Measurements from ENCODE around the gene LGALS3BP.
A peak's percentile ranks its signal among the peaks of the same experiment; 100 is the strongest.
"Not testable (repeated sequence)": the region's sequence is repeated elsewhere in the genome, so short reads cannot be mapped to it uniquely, and the experiment has no call there.

The LGALS3BP gene

DNA sequence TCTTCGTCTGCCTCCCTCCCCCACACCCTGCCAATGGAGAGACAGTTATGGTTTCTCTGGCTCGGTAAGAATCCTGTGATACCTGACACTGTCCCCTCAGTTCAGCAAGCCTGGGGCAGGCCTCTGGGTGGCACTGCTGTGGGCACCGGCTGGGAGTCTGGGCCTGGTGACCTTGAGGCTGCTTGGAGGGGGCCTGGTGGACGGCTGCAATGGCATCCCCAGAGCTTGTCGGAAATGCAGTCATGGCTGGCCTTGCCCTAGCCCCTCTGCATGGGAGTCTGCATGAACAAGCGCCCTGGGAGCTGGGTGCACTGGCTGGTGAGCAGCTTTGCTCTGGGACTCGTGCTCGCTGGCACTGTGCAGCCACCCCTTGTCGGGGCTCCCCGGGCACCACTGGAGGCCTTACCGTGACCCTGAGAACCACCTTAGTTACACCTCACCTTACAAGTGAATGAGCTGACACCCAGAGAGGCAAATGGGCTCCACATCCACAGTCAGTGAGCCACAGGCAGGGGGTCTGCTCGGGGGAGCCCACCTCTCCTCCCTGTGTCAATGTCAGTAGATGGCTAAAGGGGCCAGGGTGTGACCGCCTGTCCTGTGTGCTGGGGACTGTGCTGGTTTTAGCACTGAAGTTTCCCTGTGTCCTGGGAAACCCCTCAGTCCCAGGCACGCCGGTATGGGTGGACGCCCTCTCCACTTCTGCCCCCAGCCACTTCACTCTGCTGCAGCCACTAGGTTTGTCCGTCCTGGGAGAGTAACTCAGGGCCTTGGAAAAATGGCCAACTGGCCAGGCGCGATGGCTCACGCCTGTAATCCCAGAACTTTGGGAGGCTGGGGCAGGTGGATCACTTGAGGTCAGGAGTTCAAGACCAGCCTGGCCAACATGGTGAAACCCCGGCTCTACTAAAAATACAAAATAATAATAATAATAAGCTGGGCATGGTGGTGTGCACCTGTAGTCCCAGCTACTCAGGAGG is 1.4 kb downstream of the LGALS3BP start:
- no peak for DNase-seq

DNA sequence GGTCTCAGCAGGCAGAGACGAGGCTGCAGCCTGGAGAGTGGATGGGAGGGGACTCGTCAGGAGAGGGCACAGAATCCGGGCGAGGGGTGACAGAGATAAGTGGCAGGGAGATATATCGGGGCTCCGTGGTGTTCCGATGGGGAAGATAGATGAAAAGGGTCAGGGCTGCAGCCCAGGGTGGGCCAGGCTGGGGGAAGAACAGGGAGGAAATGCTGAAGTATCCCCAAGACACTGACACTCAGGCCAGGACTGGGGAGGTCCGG is 2.1 kb downstream of the LGALS3BP start:
- DNase-seq: no peak

DNA sequence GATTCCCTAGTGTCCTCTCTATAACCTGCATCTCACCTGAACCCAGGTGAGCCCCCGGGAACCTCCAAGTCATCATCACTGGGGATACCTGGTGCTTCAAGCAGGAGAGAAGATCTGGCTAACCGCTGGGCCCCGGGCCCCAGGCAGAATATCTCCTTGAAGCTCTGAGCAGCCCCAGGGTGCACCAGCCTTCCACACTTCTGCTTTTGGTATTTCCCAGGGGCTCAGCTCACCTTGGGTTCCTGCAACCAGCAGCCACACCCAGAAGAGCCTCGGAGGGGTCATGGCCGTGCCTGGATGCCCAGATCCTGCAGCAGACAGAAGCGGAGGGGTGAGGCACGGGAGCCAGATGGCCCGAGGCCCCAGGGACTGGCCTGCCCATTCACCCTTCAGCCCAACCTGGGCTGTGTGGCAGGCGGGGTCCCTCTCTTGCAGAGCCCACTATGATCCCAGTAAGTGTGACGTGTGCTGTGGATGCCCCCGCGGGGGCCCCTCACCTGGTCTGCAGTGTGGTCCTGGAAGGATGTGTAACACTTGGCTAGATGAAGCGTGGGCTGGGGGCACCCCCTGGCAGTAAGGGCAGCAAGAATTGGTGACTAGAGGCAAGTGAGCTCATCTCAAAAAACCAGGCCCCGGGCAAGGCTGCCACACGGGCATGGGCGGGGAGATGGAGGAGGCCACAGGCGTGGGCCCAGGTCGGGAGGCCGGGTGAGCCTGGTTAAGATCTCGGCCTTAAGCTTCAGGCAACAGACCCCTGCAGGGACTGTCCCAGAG is 2.6 kb downstream of the LGALS3BP start:
- DNase-seq: no peak

DNA sequence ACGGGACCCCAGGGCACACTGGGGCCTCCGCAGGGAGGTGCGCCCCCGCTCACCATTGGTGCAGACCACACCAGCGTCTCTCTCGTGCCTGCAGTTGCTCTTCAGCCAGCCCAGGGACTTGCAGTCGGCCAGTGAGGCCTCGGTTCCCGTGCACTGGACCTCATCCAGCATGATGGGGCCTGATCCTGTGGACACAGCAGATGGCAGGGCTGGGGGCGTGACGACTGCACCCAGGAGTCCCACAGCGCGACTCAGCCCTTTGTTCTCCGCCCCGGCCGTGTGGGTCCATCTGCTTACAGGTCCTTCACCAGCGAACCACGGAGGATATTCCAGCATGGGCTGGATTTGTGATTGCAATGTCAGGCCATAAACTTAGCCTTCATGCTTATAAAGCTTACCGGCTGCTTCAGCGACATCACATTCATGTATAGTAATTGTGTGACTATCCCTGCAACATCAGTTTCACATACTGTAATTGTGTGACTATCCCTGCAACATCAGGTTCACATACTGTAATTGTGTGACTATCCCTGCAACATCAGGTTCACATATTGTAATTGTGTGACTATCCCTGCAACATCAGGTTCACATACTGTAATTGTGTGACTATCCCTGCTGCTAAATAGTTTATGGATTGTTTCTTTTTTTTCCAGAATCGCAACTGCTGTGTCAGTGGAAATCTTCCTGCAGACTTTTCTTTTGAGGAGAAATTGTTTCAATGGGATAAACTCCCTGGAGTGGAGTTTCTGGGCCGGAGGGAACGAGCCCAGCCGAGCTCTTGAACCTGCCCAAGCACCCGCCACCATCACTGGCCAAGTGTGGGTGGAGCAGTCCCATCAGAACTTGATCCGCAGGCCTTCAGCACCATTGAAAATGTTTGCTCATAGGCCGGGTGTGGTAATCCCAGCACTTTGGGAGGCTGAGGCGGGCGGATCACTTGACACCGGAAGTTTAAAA is 4.8 kb downstream of the LGALS3BP start:
- no peak for DNase-seq

DNA sequence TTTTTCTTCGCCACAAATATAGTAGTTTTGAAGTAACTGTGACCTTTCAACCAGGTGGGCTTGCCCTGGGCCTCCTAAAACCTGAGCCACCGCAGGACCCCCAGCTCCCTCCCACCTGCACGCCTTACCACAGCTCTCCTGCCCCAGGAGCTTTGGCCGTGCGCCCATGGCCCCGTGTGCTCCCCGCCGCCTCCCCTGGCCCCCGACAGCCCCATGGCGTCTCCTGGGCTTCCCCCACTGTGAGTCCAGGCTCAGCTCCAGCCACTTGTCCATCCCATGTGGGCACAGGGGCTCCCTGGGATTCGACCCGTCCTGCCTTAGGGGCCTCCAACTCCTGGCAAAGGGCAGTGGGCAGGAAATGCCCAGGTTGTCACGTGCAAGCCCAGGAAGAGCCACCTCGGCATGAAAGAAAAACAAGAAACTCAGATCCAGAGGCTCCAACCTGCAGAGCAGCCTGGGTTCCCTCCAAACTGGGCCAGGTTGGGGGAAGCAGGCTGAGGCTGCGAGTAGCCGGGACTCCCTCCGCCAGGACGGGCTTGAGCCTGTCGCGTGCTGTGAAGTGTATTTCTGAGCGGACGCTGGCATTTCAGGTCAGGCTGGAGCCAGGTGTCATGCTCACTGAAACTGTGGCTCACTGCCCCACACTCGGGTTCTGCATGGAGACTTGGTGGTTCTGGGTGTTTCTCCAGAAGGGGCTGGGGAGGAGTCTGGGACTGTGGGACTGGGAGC is 5.8 kb downstream of the LGALS3BP start:
- no peak for DNase-seq

DNA sequence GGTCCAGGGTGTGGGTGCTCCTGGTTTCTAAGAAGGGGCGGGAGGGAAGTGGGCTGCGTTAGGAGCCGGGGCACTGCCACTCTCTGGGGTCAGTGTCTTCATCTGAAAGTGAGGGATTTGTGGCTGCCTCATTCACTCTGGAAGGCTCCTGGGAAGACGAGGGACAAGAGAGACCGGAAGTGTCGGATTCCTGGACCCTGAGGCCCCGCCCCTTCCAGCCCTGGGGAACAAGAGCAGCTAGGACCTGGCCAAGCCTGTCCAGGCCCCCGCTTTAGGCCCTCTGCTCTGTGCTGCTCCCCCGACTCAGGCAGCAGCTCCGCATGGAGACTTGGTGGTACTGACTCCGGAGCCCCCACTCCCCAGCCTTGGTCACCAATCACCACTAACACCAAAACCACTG is 6.5 kb downstream of the LGALS3BP start:
- no peak for DNase-seq

DNA sequence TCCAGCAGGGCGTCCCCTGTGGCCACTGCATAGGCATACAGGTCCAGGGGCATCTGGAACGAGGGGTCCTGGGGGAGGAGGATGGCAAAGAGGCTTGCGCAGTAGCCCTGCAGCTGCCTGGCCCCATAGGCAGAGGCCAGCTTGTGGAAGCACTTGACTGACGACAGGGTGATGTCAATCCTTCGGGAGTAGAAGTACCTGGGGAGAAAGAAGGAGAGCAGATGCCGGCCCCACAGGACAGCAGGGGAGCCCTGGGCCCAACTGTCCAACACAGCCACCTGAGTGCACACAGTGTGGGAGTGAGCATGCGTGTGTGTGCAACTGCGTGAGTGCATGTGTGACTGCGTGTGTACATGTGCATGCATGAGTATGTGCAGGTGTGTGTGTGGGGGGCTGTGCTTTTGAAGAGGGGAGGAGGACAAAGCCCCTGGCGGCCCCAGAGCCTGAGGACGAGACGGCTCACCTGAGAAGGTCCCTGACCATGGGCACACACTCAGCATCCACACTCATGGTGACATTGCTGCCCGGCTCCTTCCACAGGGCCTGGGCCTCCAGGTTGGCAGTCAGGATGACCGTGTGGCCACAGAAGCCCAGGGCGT is 7.1 kb downstream of the LGALS3BP start:
- no peak for DNase-seq

DNA sequence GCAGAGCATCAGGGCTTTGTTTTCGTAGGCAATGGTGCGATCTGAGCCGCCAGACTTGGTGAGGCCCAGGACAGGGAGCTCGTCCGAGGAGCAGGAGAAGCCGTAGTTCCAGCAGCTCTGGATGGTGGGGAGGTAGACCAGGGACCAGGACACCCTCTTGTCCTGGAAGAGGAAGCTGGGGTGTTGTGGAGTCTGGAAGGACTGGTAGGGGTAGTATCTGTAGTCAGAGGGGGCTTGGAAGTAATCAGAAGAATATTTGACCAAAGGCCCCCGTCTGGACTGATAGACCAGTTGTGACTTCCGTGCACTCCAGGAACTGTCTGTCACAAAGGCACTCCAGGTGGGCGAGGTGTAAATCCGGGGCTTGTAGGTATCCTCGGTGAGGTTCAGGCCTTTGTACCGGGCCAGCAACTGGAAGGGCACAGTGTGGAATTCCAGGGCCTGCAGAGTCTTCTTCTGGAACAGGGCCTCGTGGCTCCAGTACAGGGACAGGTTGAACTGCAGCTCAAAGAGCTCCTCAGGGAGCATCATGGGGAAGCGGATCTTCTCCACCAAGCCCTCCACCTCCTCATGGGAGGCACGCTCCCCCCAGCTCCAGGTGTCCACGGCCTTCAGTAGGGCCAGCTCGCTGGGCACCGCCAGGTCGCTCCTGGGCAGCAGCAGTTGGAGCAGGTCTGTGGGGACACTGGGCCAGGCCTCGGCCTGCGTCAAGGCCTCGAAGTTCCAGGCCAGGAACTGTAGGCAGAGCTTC is 7.8 kb downstream of the LGALS3BP start:
- no peak for DNase-seq

DNA sequence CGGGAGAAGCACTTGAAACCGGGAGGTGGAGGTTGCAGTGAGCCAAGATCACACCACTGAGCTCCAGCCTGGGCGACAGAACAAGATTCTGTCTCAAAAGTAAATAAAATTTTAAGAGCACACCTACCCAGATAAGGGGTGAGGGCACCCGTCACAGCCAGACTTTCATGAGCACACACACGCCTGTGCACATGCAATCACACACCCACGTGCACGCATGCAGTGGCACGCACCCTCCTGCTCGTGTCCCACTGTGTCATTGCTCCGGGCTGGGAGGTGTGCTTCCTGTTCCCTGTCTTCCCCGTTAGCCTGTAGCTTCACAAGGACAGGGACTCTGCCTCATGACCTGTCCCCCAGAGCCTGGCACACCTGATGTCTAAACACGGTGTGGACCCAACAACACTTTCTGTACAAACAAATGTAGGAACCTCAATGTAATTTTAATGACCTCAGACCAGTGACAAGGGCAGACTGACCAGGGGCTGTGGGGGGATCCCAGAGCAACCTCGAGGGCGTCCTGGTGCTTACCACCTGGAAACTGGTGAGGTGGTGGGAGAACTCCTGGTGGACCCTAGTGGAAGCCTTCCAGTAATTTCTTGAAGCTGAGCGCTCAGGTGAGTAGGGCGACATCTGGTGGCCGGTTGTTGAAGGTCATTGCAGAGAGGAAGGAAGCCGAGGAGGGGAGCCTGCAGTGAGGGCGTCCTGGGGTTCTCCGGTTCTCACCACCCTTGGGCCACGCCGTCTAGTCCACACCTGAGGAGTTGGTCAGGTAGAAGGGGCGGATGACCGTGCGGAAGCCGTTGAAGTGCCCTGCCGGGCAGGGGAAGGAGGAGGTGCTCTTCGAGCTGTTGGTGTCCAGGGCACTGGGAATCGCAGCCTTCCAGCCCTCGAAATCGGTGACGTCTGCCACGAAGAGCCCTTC is 8.6 kb downstream of the LGALS3BP start:
- DNase-seq: peak; percentile 38

DNA sequence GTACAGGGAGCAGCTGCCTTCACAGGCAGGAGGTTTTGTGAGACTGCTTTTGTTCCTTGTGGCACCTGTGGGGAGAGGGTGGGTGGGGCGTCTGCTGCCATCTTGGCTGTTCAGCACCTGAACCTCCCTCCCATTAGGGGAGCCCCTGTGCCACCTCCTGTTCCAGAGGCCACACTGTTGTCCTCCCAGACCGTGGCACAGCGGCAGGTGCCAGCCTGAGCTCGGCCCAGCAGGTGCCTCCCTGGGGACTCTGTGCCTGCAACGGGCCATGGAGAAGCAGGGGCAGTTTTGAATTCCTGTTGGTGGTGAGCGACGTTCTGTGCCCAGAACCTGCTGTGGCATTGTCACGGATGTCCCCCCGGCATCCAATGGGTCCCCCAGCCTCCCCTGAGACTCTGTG is 9.9 kb downstream of the LGALS3BP start:
- no peak for DNase-seq

DNA sequence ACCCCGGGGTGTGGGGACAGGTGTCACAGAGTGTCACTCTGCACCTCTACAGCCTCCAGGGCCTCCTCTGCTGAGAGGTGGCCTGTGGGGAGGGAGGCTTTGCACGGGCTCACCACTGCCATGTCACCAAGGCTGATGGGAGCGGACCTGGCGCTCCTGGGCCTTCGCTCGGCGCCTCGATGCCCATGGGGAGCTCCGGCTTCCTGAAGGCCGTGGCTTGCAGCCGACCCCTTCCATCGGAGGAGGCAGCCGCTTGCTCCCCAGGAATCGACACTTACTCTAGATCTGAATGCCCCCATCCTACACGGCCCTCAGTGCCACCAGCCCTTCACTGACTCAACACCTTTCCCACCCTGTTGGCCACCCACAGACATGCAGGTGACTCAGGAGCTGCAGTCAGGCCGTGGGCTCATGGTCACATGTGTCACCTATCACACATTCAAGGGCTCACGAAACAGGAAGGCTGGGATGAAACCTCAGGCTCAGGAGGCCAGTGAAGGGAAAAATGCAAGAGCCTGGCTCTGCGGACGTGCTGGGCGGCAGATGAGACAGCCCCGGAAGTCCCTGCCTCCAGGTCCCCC is 11.9 kb downstream of the LGALS3BP start:
- DNase-seq: no peak

DNA sequence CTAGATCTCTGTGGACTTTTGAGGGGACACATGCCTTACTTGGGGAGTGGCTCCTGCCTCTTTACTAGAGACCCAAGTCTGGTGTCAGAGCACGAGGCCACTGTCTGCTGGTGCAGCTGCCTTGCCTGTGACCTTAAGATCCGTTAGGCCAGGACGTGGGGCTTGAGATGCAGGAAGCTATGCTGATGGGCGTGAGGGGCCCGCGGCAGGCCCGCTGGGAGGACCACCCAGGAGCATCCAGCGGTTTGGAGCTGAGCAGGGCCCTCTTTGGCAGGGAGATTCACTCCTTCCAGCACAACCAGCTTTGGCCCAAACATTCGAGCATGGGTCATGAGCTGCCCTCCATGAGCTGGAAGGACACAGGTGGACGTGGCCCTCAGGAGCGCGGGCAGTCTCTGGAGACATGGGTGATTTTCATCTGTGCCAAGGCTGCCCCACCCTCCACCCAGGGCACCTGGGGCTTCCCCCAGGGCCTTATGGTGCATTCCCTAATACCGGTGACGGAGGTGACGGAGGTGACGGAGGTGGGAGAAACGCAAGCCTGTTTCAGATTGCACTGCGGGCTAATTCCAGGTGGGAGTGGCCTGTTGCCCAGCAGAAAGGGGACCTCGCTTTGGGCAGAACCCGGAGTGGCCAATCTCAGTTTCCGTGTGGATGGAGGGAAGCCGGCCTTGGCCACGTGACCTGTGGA is 12.7 kb downstream of the LGALS3BP start:
- no peak for DNase-seq

DNA sequence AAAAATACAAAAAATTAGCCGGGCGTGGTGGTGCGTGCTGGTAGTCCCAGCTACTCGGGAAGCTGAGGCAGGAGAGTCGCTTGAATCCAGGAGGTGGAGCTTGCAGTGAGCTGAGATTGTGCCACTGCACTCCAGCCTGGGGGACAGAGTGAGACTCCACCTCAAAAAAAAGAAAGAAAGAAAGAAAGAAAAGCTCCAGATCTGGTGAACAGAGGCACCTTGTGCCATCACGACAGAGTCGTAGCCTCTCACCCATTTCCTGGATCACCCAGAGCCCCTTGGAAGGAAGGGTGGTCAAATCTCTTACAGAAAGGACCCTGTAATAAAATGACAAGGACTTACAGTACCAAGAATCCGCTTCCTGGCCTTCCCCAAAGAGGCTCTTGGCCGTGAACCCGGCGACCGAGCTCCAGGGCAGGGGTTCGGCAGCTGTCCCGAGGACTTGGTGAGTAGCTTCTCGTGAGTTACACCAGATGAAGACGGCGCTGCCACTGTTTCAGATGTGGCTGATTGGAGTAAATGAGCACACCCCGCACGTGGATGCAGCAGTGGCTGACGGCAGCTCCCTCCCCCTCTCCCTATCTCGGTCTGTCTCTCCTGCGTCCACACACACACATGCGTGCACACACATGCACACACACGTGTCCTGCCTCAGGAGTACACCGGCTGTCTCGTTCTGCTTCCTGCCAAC is 13.5 kb downstream of the LGALS3BP start:
- DNase-seq: no peak

DNA sequence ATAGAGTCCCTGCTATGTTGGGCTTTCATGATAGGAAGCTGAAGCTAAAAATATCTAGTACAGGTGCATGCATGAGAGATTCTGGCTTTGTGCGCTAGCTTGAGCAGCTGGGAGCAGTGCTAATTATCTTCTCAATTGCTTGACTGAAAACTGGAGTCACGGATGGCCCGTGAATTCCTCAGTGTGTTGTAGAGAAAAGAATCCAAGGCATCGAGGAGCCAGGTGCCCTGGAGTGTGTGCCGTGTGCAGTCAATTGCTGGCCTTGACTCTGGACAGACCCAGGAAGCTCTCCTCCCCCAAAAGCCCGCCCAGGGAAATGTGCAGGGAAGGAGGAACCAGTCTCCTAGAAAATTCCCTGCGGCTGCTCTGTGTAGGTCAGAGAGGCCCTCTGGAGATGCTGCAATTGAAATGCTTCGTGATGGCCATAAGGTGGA is 14.2 kb downstream of the LGALS3BP start:
- DNase-seq: no peak

DNA sequence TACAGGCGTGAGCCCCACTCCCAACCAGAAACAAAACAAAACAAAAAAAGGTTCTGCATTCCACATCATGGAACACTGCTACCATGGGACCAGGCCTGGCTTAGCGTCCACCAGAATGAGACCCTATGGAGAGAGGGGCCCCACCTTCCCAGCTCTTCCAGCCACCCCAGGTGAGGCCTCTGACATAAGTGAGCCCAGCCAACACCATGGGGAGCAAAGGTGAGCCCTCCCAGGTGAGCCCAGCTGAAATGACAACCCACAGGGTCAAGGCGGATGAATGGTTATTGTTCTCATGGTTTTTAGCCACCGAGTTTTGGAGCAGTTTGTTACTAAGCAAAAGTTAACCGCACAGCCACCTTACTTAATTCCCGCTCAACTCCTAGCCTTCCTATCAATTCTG is 16.3 kb downstream of the LGALS3BP start:
- DNase-seq: no peak

DNA sequence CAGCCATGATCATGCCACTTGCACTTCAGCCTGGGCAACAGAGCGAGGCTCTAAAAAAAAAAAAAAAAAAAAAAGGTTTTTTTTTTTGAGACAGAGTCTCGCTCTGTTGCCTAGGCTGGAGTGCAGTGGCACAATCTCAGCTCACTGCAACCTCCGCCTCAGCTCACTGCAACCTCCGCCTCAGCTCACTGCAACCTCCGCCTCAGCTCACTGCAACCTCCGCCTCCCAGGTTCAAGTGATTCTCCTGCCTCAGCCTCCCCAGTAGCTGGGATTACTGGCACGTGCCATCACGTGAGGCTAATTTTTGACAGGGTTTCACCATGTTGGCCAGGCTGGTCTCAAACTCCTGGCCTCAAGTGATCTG is 16.8 kb downstream of the LGALS3BP start:
- DNase-seq: not testable (repeated sequence)

DNA sequence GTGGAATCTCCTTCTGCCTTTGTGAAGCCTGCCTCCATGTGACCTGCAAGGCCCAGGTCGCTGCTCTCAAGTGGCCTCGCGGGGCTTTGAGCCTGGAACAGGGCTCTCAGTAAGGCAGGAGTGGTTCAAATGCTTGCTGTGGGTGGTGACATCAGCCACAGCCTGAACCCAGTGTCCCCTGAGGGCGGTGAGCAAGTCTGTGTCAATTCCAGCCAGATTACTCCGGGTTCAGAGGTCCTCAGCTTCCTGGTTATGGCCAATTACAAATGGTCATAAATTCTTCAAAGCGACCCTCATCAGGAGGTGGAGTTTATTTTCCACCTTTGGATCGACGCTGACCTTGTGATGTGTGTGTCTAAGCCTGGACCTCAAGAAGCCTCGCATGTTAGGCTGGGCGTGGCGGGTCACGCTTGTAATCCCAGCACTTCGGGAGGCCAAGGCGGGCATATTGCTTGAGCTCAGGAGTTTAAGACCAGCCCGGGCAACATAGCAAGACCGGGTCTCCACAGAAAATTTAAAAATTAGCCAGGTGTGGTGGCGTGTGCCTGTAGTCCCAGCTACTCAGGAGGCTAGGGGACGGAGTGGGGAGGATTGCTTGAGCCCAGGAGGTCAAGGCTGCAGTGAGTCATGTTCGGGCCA is 17.3 kb downstream of the LGALS3BP start:
- DNase-seq: no peak

DNA sequence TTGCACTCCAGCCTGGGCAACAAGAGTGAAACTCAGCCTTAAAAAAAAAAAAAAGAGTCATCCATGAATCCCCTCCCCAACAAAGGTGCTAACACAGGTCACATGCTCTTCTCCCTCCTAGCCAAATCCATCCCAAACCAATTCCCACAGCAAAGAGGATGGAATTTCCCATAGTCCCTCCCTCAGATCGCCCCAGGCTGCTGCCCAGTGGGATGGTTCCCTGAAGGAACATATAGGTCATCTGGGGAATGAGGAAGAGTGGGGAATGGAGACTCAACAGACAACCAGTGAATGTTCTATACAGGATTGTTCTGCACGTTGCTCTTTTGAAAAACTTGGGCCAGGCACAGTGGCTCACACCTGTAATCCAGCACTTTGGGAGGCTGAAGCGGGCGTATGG is 18.2 kb downstream of the LGALS3BP start:
- DNase-seq: no peak
